ENCODE data around the gene MRPL14.

MRPL14 gene

GRCh38 chr6:44065443-44066140 is 61.7 kb downstream of the MRPL14 start:
- no peaks in the 10 kb centered on the region for H3K36me3 ChIP-seq (ENCODE audit: control insufficient read depth in 1 of 2, insufficient read depth in 2 of 2, low read length in 2 of 2)
- peaks cover 4 to 13% of the 10 kb centered on the region in 2 donors for H3K4me1 ChIP-seq (ENCODE audit: control insufficient read depth in 1 of 2, insufficient read depth in 2 of 2, low read length in 2 of 2)
- H3K27me3 ChIP-seq (ENCODE audit: low read depth, low read length), result no peaks in the 10 kb centered on the region
- no peak overlapping the region for H3K27ac ChIP-seq (ENCODE audit: low read length)
- H3K9me3 ChIP-seq (ENCODE audit: control insufficient read depth in 1 of 2, low read length in 2 of 2), result no peaks in the 10 kb centered on the region
- no peak overlapping the region for H3K4me3 ChIP-seq (ENCODE audit: low read depth in 1 of 2, low read length in 2 of 2)

- Histone ChIP-seq H3K27ac (ENCODE audit: low read length) (peak overlapping the region; percentile 40), H3K9me3 (ENCODE audit: control insufficient read depth in 1 of 2, low read length in 2 of 2) (no peaks in the 10 kb centered on the region), H3K4me1 (ENCODE audit: control insufficient read depth in 1 of 2, insufficient read depth in 2 of 2, low read length in 2 of 2) (peaks cover 4 to 13% of the 10 kb centered on the region in 2 donors), H3K27me3 (ENCODE audit: low read depth, low read length) (no peaks in the 10 kb centered on the region), H3K4me3 (ENCODE audit: low read depth in 1 of 2, low read length in 2 of 2) (no peak overlapping the region), H3K36me3 (ENCODE audit: control insufficient read depth in 1 of 2, insufficient read depth in 2 of 2, low read length in 2 of 2) (no peaks in the 10 kb centered on the region)
Measured at GRCh38 chr6:44064948-44065272, 62.3 kb downstream of the MRPL14 start.

GRCh38 chr6:44064089-44064947 is 62.9 kb downstream of the MRPL14 start:
- H3K9me3 ChIP-seq (ENCODE audit: control insufficient read depth in 1 of 2, low read length in 2 of 2), result no peaks in the 10 kb centered on the region
- H3K36me3 ChIP-seq (ENCODE audit: control insufficient read depth in 1 of 2, insufficient read depth in 2 of 2, low read length in 2 of 2), result no peaks in the 10 kb centered on the region
- H3K27ac ChIP-seq (ENCODE audit: low read length), result peak overlapping the region; percentile 40
- H3K4me1 ChIP-seq (ENCODE audit: control insufficient read depth in 1 of 2, insufficient read depth in 2 of 2, low read length in 2 of 2), result peaks cover 7 to 14% of the 10 kb centered on the region in 2 donors
- H3K4me3 ChIP-seq (ENCODE audit: low read depth in 1 of 2, low read length in 2 of 2), result no peak overlapping the region
- H3K27me3 ChIP-seq (ENCODE audit: low read depth, low read length), result no peaks in the 10 kb centered on the region

GRCh38 chr6:44063561-44064059 is 63.6 kb downstream of the MRPL14 start:
- Histone ChIP-seq H3K9me3 (ENCODE audit: control insufficient read depth in 1 of 2, low read length in 2 of 2) (no peaks in the 10 kb centered on the region), H3K4me1 (ENCODE audit: control insufficient read depth in 1 of 2, insufficient read depth in 2 of 2, low read length in 2 of 2) (peaks cover 9 to 19% of the 10 kb centered on the region in 2 donors), H3K4me3 (ENCODE audit: low read depth in 1 of 2, low read length in 2 of 2) (no peak overlapping the region), H3K27me3 (ENCODE audit: low read depth, low read length) (no peaks in the 10 kb centered on the region), H3K27ac (ENCODE audit: low read length) (peak overlapping the region; percentile 27), H3K36me3 (ENCODE audit: control insufficient read depth in 1 of 2, insufficient read depth in 2 of 2, low read length in 2 of 2) (no peaks in the 10 kb centered on the region)
